Gastroesophageal sphincter (tissue), 3 donors: ENCODE data around the gene NFATC2.

Experiments used
- CTCF ChIP-seq, 4 experiments: fragments of 200-600 bp in 2 of 4; fragments of 450-650 bp in 2 of 4; sonication (generic) in 1 of 4; IDR thresholded peaks; one replicate each; pipeline ENCODE4 v1.5.1; 2017 to 2019; ENCODE audit warnings: antibody characterized with exemption in 4 of 4, mild to moderate bottlenecking in 2 of 4, moderate library complexity in 2 of 4
- EP300 ChIP-seq: sonication (generic); formaldehyde crosslinking; IDR thresholded peaks from one replicate; pipeline ENCODE4 v1.6.1; 2017; ENCODE audit warnings: antibody characterized with exemption, mild to moderate bottlenecking
- POLR2A ChIP-seq, 2 donors: fragments of 450-650 bp; IDR thresholded peaks; one replicate each; pipeline ENCODE4 v1.6.1; 2017; ENCODE audit warnings: antibody characterized with exemption in 2 of 2, mild to moderate bottlenecking in 2 of 2, moderate library complexity in 1 of 2
- POLR2AphosphoS5 ChIP-seq: sonication (generic); formaldehyde crosslinking; IDR thresholded peaks from one replicate; pipeline ENCODE4 v1.6.1; 2017; ENCODE audit warnings: antibody characterized with exemption

DNA sequence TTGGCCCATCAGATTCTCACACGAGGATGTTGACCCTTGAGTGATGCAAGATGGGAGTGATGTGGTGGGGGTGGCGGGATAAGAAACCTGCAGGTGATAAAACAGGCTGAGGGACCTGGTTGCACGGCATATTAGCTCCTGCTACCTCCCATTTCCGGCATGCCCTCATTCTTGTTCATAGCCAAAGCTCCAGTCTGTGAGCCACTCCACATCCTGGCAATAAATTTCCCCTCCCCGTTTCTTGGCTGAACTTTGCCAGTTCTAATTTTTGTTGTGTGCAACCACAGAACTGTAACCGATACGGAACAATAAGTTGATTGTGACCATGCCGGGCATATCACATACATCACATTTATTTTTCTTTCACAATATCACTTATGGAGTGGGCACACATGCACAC lies 41.6 kb upstream of the NFATC2 start:
- TF ChIP-seq CTCF (IDR thresholded peaks at IDR 0.05), result no peak
- TF ChIP-seq POLR2A (IDR thresholded peaks at IDR 0.05), result no peak
- TF ChIP-seq EP300, result no peak
- TF ChIP-seq POLR2AphosphoS5, result no peak
